Astrocyte of the cerebellum (primary cell): ENCODE measurements around the gene PLCB2.

Source experiments
- DNase-seq: peaks from one replicate; pipeline ENCODE4 v3.0.0-alpha.2; 2011; ENCODE audit warnings: low read depth
- H3K4me3 ChIP-seq: 2 replicates; pipeline ENCODE4 v1.5.1; 2011; ENCODE audit warnings: mild to moderate bottlenecking, low read depth, low read length, moderate library complexity
- CTCF ChIP-seq: IDR thresholded peaks from 2 replicates; pipeline ENCODE4 v1.5.1; 2012; ENCODE audit warnings: low read length, low read depth, moderate library complexity, mild to moderate bottlenecking; ENCODE audit errors: missing control alignments
- in situ Hi-C: cut with HindIII; loops from 2 replicates; pipeline ENCODE4 v1.10.0; 2017; ENCODE audit warnings: low sequenced_read_pairs

PLCB2 gene

GRCh38 chr15:40352281-40352901 lies 44.7 kb upstream of the PLCB2 start:
- H3K4me3 ChIP-seq, result no peak overlapping the region
- no peak for DNase-seq
- TF ChIP-seq CTCF, result no peak
- in situ Hi-C loops, result no loop called here

GRCh38 chr15:40349163-40349562 lies 41.4 kb upstream of the PLCB2 start:
- H3K4me3 ChIP-seq, result no peak overlapping the region
- in situ Hi-C loops, result no loop called here
- no peak for DNase-seq
- no peak for TF ChIP-seq CTCF

GRCh38 chr15:40348474-40348870 lies 40.7 kb upstream of the PLCB2 start:
- H3K4me3 ChIP-seq, result no peak overlapping the region
- no peak for TF ChIP-seq CTCF
- DNase-seq, result no peak
- in situ Hi-C loops, result no loop called here

GRCh38 chr15:40347559-40348473 lies 40.1 kb upstream of the PLCB2 start:
- in situ Hi-C loops, result no loop called here
- H3K4me3 ChIP-seq, result no peak overlapping the region
- no peak for DNase-seq
- TF ChIP-seq CTCF, result no peak

- no peak for DNase-seq
- in situ Hi-C loops, result no loop called here
- H3K4me3 ChIP-seq, result no peak overlapping the region
- no peak for TF ChIP-seq CTCF
Observed at GRCh38 chr15:40346579-40347558, 39.1 kb upstream of the PLCB2 start.
